Liver (tissue), 9 donors: Measurements from ENCODE around the gene VAPB. TPM values are rescaled to one million over a fixed set of nuclear protein-coding genes. Genes with fewer than 3 reads are reported as not detected.

ENCODE experiments used
- DNase-seq: peaks from one replicate; pipeline ENCODE4 v3.0.0-alpha.2; 2017; ENCODE audit warnings: low spot score
- H3K27ac ChIP-seq, 2 donors: one replicate each; pipeline ENCODE4 v1.7.0; 2013; ENCODE audit warnings: inconsistent platforms in 2 of 2, low read length in 2 of 2, control low read depth in 1 of 2, low read depth in 1 of 2, mild to moderate bottlenecking in 1 of 2
- H3K27me3 ChIP-seq, 4 donors: one replicate each; pipeline versions ENCODE4 v1.6.1 to v1.7.0; 2013; ENCODE audit warnings: low read length in 3 of 4, inconsistent platforms in 1 of 4, mild to moderate bottlenecking in 1 of 4, moderate library complexity in 1 of 4; ENCODE audit not compliant: control insufficient read depth in 4 of 4, insufficient read depth in 4 of 4
- H3K36me3 ChIP-seq, 4 donors: one replicate each; pipeline versions ENCODE4 v1.6.1 to v1.7.0; 2013; ENCODE audit warnings: low read length in 3 of 4, mild to moderate bottlenecking in 3 of 4, low read depth in 1 of 4, moderate library complexity in 1 of 4; ENCODE audit not compliant: control insufficient read depth in 4 of 4, insufficient read depth in 3 of 4
- H3K4me1 ChIP-seq, 4 donors: one replicate each; pipeline versions ENCODE4 v1.6.1 to v1.7.0; 2013; ENCODE audit warnings: low read length in 3 of 4, mild to moderate bottlenecking in 3 of 4, moderate library complexity in 1 of 4; ENCODE audit not compliant: control insufficient read depth in 4 of 4, insufficient read depth in 4 of 4
- H3K4me3 ChIP-seq, 3 donors: one replicate each; pipeline versions ENCODE4 v1.6.1 to v1.7.0; 2013; ENCODE audit warnings: low read length in 3 of 3, control low read depth in 1 of 3, low read depth in 1 of 3, mild to moderate bottlenecking in 1 of 3
- H3K9ac ChIP-seq, 2 donors: one replicate each; pipeline ENCODE4 v1.7.0; 2013; ENCODE audit warnings: low read length in 2 of 2, mild to moderate bottlenecking in 2 of 2, moderate library complexity in 2 of 2, control low read depth in 1 of 2, low read depth in 1 of 2
- H3K9me3 ChIP-seq, 4 donors: one replicate each; pipeline versions ENCODE4 v1.6.1 to v1.7.0; 2013; ENCODE audit warnings: low read length in 3 of 4; ENCODE audit not compliant: control insufficient read depth in 4 of 4
- CTCF ChIP-seq: fragments of 150-350 bp; IDR thresholded peaks from 2 replicates; pipeline ENCODE4 v1.5.1; 2017; ENCODE audit warnings: improper control_type of control experiment, low read depth, low read length; ENCODE audit not compliant: missing input control
- EGR1 ChIP-seq, 2 donors: IDR thresholded peaks; 2 replicates each; pipeline ENCODE4 v1.6.1; 2016 to 2018; ENCODE audit warnings: antibody characterized with exemption in 2 of 2, low read depth in 2 of 2
- FOXA1 ChIP-seq: IDR thresholded peaks from 2 replicates; pipeline ENCODE4 v1.6.1; 2016; ENCODE audit warnings: antibody characterized with exemption
- FOXA2 ChIP-seq: IDR thresholded peaks from 2 replicates; pipeline ENCODE4 v1.6.1; 2016; ENCODE audit warnings: antibody characterized with exemption
- GABPA ChIP-seq, 2 donors: IDR thresholded peaks in 1 of 2; conservative IDR thresholded peaks in 1 of 2; 2 replicates each; pipeline ENCODE4 v1.6.1; 2016; ENCODE audit warnings: antibody characterized with exemption in 2 of 2, mild to moderate bottlenecking in 1 of 2, moderate library complexity in 1 of 2
- HNF4A ChIP-seq, 2 donors: conservative IDR thresholded peaks; 2 replicates each; pipeline ENCODE4 v1.6.1; 2016; ENCODE audit warnings: antibody characterized with exemption in 2 of 2, mild to moderate bottlenecking in 2 of 2
- HNF4G ChIP-seq: IDR thresholded peaks from 2 replicates; pipeline ENCODE4 v1.6.1; 2016; ENCODE audit warnings: antibody characterized with exemption
- JUND ChIP-seq, 2 donors: IDR thresholded peaks; 2 replicates each; pipeline ENCODE4 v1.6.1; 2016; ENCODE audit warnings: antibody characterized with exemption in 2 of 2
- NR2F2 ChIP-seq: IDR thresholded peaks from 2 replicates; pipeline ENCODE4 v1.6.1; 2016; ENCODE audit warnings: antibody characterized with exemption
- RXRA ChIP-seq, 2 donors: IDR thresholded peaks; 2 replicates each; pipeline ENCODE4 v1.6.1; 2017 to 2018; ENCODE audit warnings: antibody characterized with exemption in 2 of 2, mild to moderate bottlenecking in 1 of 2
- SP1 ChIP-seq: IDR thresholded peaks from 2 replicates; pipeline ENCODE4 v1.6.1; 2018; ENCODE audit warnings: antibody characterized with exemption, mild to moderate bottlenecking
- TAF1 ChIP-seq: conservative IDR thresholded peaks from 2 replicates; pipeline ENCODE4 v1.6.1; 2016; ENCODE audit warnings: antibody characterized with exemption, mild to moderate bottlenecking
- YY1 ChIP-seq: IDR thresholded peaks from 2 replicates; pipeline ENCODE4 v1.6.1; 2016; ENCODE audit warnings: antibody characterized with exemption, mild to moderate bottlenecking
- WGBS: extraction: QIAGEN DNeasy Blood & Tissue Kit; methylation state at CpG from one replicate; pipeline ENCODE4 v1.1.7; 2013; 5-methylcytosine and 5-hydroxymethylcytosine counted together
- polyA plus RNA-seq, 2 donors: library from polyadenylated mRNA; stranded (reverse) in 1 of 2; unstranded in 1 of 2; fragments of 200-250 nt in 1 of 2; fragments of >200 nt in 1 of 2; fragmentation: Nextera tagmentation in 1 of 2; extraction: Ambion mirVana in 1 of 2; gene quantifications; one replicate each; pipeline versions ENCODE4 v1.2.1 to v1.2.3, GENCODE V29; 2013 to 2015
- total RNA-seq, 2 donors: library from RNA; depleted of rRNA; stranded (reverse); fragments of >200 nt; gene quantifications; one replicate each; pipeline ENCODE4 v1.2.3, GENCODE V29; 2014
- TF ChIP-seq, protein P1 (sequence below): IDR thresholded peaks from 2 replicates; pipeline ENCODE4 v1.6.1; 2016; ENCODE audit warnings: antibody characterized with exemption, mild to moderate bottlenecking
- TF ChIP-seq, protein P2 (sequence below): IDR thresholded peaks from 2 replicates; pipeline ENCODE4 v1.6.1; 2016; ENCODE audit warnings: antibody characterized with exemption
- TF ChIP-seq, protein P3 (sequence below): IDR thresholded peaks from 2 replicates; pipeline ENCODE4 v1.6.1; 2016; ENCODE audit warnings: antibody characterized with exemption
- donor health status: healthy.
- donor health status: healthy.
- donor health status: healthy.
- donor health status: healthy.
- donor health status: healthy.

VAPB gene
- total and polyA plus RNA-seq, 4 donors, result 12.2 to 21.7 (median 18.5) TPM

DNA sequence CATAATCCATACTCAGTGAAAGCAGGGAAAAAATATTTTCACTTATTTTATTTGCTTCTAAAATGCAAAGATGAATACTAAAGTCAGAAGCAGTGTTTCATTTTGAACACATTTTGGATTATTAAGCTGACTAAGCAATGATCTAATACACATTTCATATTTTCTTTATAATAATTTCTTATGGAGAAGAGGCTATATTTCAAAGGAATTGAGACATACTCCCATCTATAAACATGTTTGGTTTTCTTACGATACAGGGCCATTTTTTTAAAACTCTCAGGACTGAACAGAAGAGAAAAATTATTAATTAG, 26.9 kb upstream of the VAPB start (continued):
- TF ChIP-seq, protein P1, sequence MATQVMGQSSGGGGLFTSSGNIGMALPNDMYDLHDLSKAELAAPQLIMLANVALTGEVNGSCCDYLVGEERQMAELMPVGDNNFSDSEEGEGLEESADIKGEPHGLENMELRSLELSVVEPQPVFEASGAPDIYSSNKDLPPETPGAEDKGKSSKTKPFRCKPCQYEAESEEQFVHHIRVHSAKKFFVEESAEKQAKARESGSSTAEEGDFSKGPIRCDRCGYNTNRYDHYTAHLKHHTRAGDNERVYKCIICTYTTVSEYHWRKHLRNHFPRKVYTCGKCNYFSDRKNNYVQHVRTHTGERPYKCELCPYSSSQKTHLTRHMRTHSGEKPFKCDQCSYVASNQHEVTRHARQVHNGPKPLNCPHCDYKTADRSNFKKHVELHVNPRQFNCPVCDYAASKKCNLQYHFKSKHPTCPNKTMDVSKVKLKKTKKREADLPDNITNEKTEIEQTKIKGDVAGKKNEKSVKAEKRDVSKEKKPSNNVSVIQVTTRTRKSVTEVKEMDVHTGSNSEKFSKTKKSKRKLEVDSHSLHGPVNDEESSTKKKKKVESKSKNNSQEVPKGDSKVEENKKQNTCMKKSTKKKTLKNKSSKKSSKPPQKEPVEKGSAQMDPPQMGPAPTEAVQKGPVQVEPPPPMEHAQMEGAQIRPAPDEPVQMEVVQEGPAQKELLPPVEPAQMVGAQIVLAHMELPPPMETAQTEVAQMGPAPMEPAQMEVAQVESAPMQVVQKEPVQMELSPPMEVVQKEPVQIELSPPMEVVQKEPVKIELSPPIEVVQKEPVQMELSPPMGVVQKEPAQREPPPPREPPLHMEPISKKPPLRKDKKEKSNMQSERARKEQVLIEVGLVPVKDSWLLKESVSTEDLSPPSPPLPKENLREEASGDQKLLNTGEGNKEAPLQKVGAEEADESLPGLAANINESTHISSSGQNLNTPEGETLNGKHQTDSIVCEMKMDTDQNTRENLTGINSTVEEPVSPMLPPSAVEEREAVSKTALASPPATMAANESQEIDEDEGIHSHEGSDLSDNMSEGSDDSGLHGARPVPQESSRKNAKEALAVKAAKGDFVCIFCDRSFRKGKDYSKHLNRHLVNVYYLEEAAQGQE, result no peak
- TF ChIP-seq HNF4G (no peak), TAF1 (no peak)
- TF ChIP-seq, protein P2, sequence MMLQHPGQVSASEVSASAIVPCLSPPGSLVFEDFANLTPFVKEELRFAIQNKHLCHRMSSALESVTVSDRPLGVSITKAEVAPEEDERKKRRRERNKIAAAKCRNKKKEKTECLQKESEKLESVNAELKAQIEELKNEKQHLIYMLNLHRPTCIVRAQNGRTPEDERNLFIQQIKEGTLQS, result no peak

DNA sequence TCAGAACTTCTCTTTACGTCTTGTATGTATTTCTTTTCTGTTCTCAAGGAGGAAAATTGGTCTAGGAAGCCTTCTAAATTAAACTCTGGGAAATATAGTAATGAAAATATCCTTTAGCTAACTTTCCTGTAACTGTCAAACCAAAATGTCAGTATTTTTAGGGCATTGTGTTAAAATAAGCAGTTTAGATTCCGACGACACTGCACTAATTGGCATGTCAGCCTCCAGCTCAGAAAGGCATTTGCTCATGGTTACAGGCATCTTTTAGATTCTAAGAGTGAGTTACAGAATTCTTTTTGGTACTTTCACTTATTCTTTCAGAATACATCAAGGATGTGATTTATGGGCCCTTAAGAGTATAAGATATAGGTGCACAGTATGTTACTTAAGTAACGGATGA, 26.1 kb upstream of the VAPB start:
- no peak overlapping the region for H3K4me3 ChIP-seq
- H3K4me1 ChIP-seq, result no peaks in the 10 kb centered on the region
- no peaks in the 10 kb centered on the region for H3K27me3 ChIP-seq
- 96% methylated on average over 4 of the region's 4 CpGs for WGBS
- H3K9me3 ChIP-seq, result no peaks in the 10 kb centered on the region
- no peak for DNase-seq
- H3K36me3 ChIP-seq, result peaks cover 0 to 18% (median 12%) of the 10 kb centered on the region in 4 donors
- no peak overlapping the region for H3K27ac ChIP-seq
- TF ChIP-seq TAF1, result no peak
- TF ChIP-seq HNF4A (conservative IDR thresholded peaks at IDR 0.05), result no peak
- no peak for TF ChIP-seq NR2F2
- TF ChIP-seq, protein P1, result no peak
- TF ChIP-seq FOXA1, result no peak
- TF ChIP-seq CTCF, result no peak
- no peak for TF ChIP-seq SP1
- TF ChIP-seq, protein P3, sequence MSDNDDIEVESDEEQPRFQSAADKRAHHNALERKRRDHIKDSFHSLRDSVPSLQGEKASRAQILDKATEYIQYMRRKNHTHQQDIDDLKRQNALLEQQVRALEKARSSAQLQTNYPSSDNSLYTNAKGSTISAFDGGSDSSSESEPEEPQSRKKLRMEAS, result no peak
- no peak for TF ChIP-seq RXRA (IDR thresholded peaks at IDR 0.05)
- TF ChIP-seq GABPA (IDR thresholded peaks at IDR 0.05 in 1 of 2, conservative IDR thresholded peaks at IDR 0.05 in 1 of 2), result no peak
- TF ChIP-seq EGR1 (IDR thresholded peaks at IDR 0.05; ENCODE audit: low read depth in 2 of 2), result no peak
- no peak for TF ChIP-seq FOXA2
- TF ChIP-seq JUND (IDR thresholded peaks at IDR 0.05), result no peak
- no peak for TF ChIP-seq YY1
- TF ChIP-seq, protein P2, result no peak
- no peak overlapping the region for H3K9ac ChIP-seq
